ENCODE data around the gene ZFYVE9.

Gene ZFYVE9

DNA sequence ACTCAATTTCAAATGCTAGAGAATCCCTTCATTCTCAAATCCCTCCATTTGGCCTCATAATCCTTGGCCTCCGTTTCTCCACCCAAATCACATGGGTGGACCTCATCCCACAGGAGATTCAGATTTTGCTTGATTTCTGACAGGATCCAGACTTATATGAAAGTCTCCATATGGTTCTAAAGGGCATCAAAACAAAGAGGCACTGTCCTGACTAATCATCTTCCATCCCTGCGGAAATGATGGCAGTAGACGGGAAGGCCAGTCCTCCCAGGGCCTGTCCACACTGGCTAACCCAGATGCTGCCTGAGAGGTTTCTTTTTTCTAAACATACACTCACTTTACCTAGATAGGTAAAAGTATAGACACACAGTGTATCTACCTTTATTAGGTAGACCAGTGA lies 243.5 kb downstream of the ZFYVE9 start:
- Mint-ChIP-seq H3K4me3 (no peak overlapping the region), H3K27ac (no peak overlapping the region), H3K4me1 (no peaks in the 10 kb centered on the region), H3K9me3 (no peaks in the 10 kb centered on the region), H3K27me3 (no peaks in the 10 kb centered on the region), H3K36me3 (peaks cover 30% of the 10 kb centered on the region)
- no peak for ATAC-seq

DNA sequence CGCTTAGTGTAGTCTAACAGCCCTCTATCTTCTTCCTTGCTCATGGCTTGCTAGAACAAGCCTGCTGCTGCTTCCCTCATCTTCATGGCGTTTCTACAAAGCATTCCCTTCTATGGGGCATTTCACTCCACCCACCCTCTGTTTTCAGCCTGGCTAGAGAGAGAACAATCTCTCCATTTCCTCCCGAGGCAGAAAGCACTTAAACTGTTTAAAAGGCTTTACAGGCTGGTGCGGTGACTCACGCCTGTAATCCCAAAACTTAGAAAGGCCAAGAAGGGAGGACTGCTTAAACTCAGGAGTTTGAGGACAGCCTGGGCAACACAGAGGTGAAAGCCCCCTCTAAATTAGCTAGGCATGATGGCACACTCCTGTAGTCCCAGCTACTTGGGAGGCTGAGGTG lies 244.6 kb downstream of the ZFYVE9 start:
- no peak overlapping the region for H3K27ac Mint-ChIP-seq
- no peak for ATAC-seq

GRCh38 chr1:52393174-52393573 lies 251.3 kb downstream of the ZFYVE9 start:
- Mint-ChIP-seq H3K27ac (no peak overlapping the region), H3K9me3 (no peaks in the 10 kb centered on the region), H3K36me3 (peaks cover 23% of the 10 kb centered on the region), H3K4me3 (no peak overlapping the region), H3K4me1 (no peaks in the 10 kb centered on the region), H3K27me3 (no peaks in the 10 kb centered on the region)
- no peak for ATAC-seq

More for the DNA sequence above, 244.6 kb downstream of the ZFYVE9 start:
- Mint-ChIP-seq H3K4me1 (no peaks in the 10 kb centered on the region), H3K4me3 (no peak overlapping the region), H3K9me3 (no peaks in the 10 kb centered on the region), H3K36me3 (peaks cover 30% of the 10 kb centered on the region), H3K27me3 (no peaks in the 10 kb centered on the region)

All from stimulated activated memory B cell treated with anti-CD40 and anti-IgM and Interleukin-4, amounts not matched to agents 10 μg/mL and 1 μg/mL and 100 μg/mL, for 72 hours (primary cell).